ENCODE data around the gene ZNF674.

Gene ZNF674

GRCh38 chrX:46545111-46546005 is at the start of gene ZNF674:
ZNF674 (minus strand) TSS chrX:46545421; CDS start chrX:46542087, 3,334 bp downstream.
- peak; percentile 83 for DNase-seq

GRCh38 chrX:46589977-46590723 is 44.9 kb upstream of the ZNF674 start:
- peak; percentile 70 for DNase-seq

- DNase-seq, result peak; percentile 76
These were observed 43.0 kb upstream of the ZNF674 start for GRCh38 chrX:46588263-46588662.

GRCh38 chrX:46587753-46588171 is 42.5 kb upstream of the ZNF674 start:
- DNase-seq, result peak; percentile 34

- DNase-seq, result peak; percentile 45
These were observed 41.9 kb upstream of the ZNF674 start for GRCh38 chrX:46587158-46587557.

GRCh38 chrX:46584736-46585135 is 39.5 kb upstream of the ZNF674 start:
- DNase-seq, result no peak

- DNase-seq, result peak; percentile 89
These were observed 37.7 kb upstream of the ZNF674 start for GRCh38 chrX:46582966-46583365.

GRCh38 chrX:46582325-46582724 is 37.1 kb upstream of the ZNF674 start:
- peak; percentile 78 for DNase-seq

- no peak for DNase-seq
These were observed 35.4 kb upstream of the ZNF674 start for GRCh38 chrX:46580613-46581012.

GRCh38 chrX:46579250-46579649 is 34.0 kb upstream of the ZNF674 start:
- no peak for DNase-seq

- DNase-seq, result peak; percentile 62
These were observed 32.2 kb upstream of the ZNF674 start for GRCh38 chrX:46577221-46578005.

- peak; percentile 41 for DNase-seq
These were observed 31.2 kb upstream of the ZNF674 start for GRCh38 chrX:46576458-46576857.

GRCh38 chrX:46575991-46576392 is 30.8 kb upstream of the ZNF674 start:
- peak; percentile 26 for DNase-seq

- DNase-seq, result no peak
These were observed 30.4 kb upstream of the ZNF674 start for GRCh38 chrX:46575586-46575985.

GRCh38 chrX:46574774-46575381 is 29.7 kb upstream of the ZNF674 start:
- DNase-seq, result no peak

GRCh38 chrX:46573892-46574773 is 28.9 kb upstream of the ZNF674 start:
- peak; percentile 35 for DNase-seq

- peak; percentile 61 for DNase-seq
These were observed 28.2 kb upstream of the ZNF674 start, which contains the start of gene CHST7 for GRCh38 chrX:46573331-46573891. CHST7 (plus strand) TSS chrX:46573765; CDS start chrX:46573932, 167 bp downstream.

- DNase-seq, result no peak
These were observed 27.2 kb upstream of the ZNF674 start for GRCh38 chrX:46572340-46572936.

- no peak for DNase-seq
These were observed 26.5 kb upstream of the ZNF674 start for GRCh38 chrX:46571423-46572339.
